GM23338 (cell line): ENCODE data around the gene CACNA1B. TPM values are rescaled to one million over a fixed set of nuclear protein-coding genes. Genes with fewer than 3 reads are reported as not detected.

ENCODE experiments used
- ATAC-seq: fragments of 200-7000 bp; cut with Tn5 transposase; 3 replicates; pipeline ENCODE4 v1.9.1; 2020
- DNase-seq: peaks from one replicate; pipeline ENCODE4 v3.0.0-alpha.2; 2015; ENCODE audit warnings: low spot score
- H2AFZ ChIP-seq: fragments of 200-600 bp; sonication (generic); 2 replicates; pipeline ENCODE4 v1.8.0; 2016; ENCODE audit warnings: antibody characterized with exemption, mild to moderate bottlenecking, moderate library complexity
- H3F3A ChIP-seq: fragments of 200-600 bp; sonication (generic); replicated peaks from 2 replicates; pipeline ENCODE4 v1.8.0; 2017; ENCODE audit warnings: antibody characterized with exemption, mixed run types, low read depth
- H3K27ac ChIP-seq: fragments of 200-600 bp; sonication (generic); 2 replicates; pipeline ENCODE4 v1.6.1; 2016; ENCODE audit warnings: low read depth
- H3K27me3 ChIP-seq: fragments of 200-600 bp; sonication (generic); 2 replicates; pipeline ENCODE4 v1.8.0; 2016; ENCODE audit warnings: mild to moderate bottlenecking, mixed run types, moderate library complexity; ENCODE audit not compliant: insufficient read depth
- H3K36me3 ChIP-seq: fragments of 200-600 bp; sonication (generic); 2 replicates; pipeline ENCODE4 v1.8.0; 2016; ENCODE audit warnings: mild to moderate bottlenecking; ENCODE audit not compliant: insufficient read depth
- H3K4me1 ChIP-seq: fragments of 200-600 bp; sonication (generic); 2 replicates; pipeline ENCODE4 v1.8.0; 2016; ENCODE audit warnings: mild to moderate bottlenecking, moderate library complexity; ENCODE audit not compliant: insufficient read depth
- H3K4me2 ChIP-seq: fragments of 200-600 bp; sonication (generic); 2 replicates; pipeline ENCODE4 v1.7.1; 2017; ENCODE audit warnings: mixed run types
- H3K4me3 ChIP-seq: fragments of 200-600 bp; sonication (generic); 2 replicates; pipeline ENCODE4 v1.6.1; 2016; ENCODE audit warnings: mixed run types
- H3K79me2 ChIP-seq: fragments of 200-600 bp; sonication (generic); replicated peaks from 2 replicates; pipeline ENCODE4 v1.8.0; 2017; ENCODE audit warnings: mild to moderate bottlenecking; ENCODE audit not compliant: insufficient read depth
- H3K9me2 ChIP-seq: fragments of 200-600 bp; sonication (generic); 2 replicates; pipeline ENCODE4 v1.8.0; 2017; ENCODE audit not compliant: insufficient read depth
- H4K20me1 ChIP-seq: fragments of 200-600 bp; sonication (generic); replicated peaks from 2 replicates; pipeline ENCODE4 v1.8.0; 2017; ENCODE audit warnings: mild to moderate bottlenecking; ENCODE audit not compliant: insufficient read depth
- H3K27ac Mint-ChIP-seq: 2 replicates; pipeline ENCODE4 v1.8.0; 2020; ENCODE audit warnings: inconsistent platforms, mild to moderate bottlenecking, moderate library complexity, mixed read lengths
- H3K27me3 Mint-ChIP-seq: 3 replicates; pipeline ENCODE4 v1.8.0; 2022; ENCODE audit warnings: low read depth, mild to moderate bottlenecking, moderate library complexity, mixed read lengths, inconsistent platforms; ENCODE audit not compliant: insufficient read depth, poor library complexity
- H3K36me3 Mint-ChIP-seq: 3 replicates; pipeline ENCODE4 v1.8.0; 2021; ENCODE audit warnings: low read depth, mild to moderate bottlenecking, inconsistent platforms, moderate library complexity, mixed read lengths
- H3K4me1 Mint-ChIP-seq: 3 replicates; pipeline ENCODE4 v1.8.0; 2020; ENCODE audit warnings: mild to moderate bottlenecking, inconsistent platforms, mixed read lengths
- H3K4me3 Mint-ChIP-seq: 3 replicates; pipeline ENCODE4 v1.8.0; 2021; ENCODE audit warnings: moderate library complexity, mild to moderate bottlenecking, inconsistent platforms, mixed read lengths
- H3K9me3 Mint-ChIP-seq: 3 replicates; pipeline ENCODE4 v1.8.0; 2020; ENCODE audit warnings: moderate library complexity, mild to moderate bottlenecking, inconsistent platforms, mixed read lengths
- CREB1 ChIP-seq: fragments of 250-450 bp; sonication (Bioruptor Pico); IDR thresholded peaks from 2 replicates; pipeline ENCODE4 v1.5.0; 2020; ENCODE audit warnings: low read depth, mild to moderate bottlenecking, moderate library complexity
- CTCF ChIP-seq, 2 experiments: fragments of 200-600 bp in 1 of 2; sonication (generic) in 1 of 2; conservative IDR thresholded peaks; 2 replicates each; pipeline versions ENCODE4 v1.5.1 to v1.6.1; 2016 to 2017; ENCODE audit warnings: antibody characterized with exemption in 2 of 2, low read depth in 2 of 2, mild to moderate bottlenecking in 2 of 2, moderate library complexity in 1 of 2
- ETS1 ChIP-seq: IDR thresholded peaks from 2 replicates; pipeline ENCODE4 v1.6.1; 2016; ENCODE audit warnings: antibody characterized with exemption
- EZH2 ChIP-seq: fragments of 200-600 bp; sonication (generic); IDR thresholded peaks from one replicate; pipeline ENCODE4 v1.8.0; 2017; ENCODE audit warnings: antibody characterized with exemption, mild to moderate bottlenecking, low read depth; ENCODE audit not compliant: unreplicated experiment
- EZH2phosphoT487 ChIP-seq: fragments of 200-600 bp; sonication (generic); IDR thresholded peaks from one replicate; pipeline ENCODE4 v1.8.1; 2018; ENCODE audit warnings: antibody characterized with exemption; ENCODE audit not compliant: unreplicated experiment
- JUNB ChIP-seq: IDR thresholded peaks from one replicate; pipeline ENCODE4 v1.6.1; 2016; ENCODE audit warnings: antibody characterized with exemption; ENCODE audit not compliant: unreplicated experiment
- NANOG ChIP-seq: IDR thresholded peaks from 2 replicates; pipeline ENCODE4 v1.6.1; 2016; ENCODE audit warnings: antibody characterized with exemption, borderline replicate concordance
- POLR2AphosphoS5 ChIP-seq: IDR thresholded peaks from 2 replicates; pipeline ENCODE4 v1.6.1; 2016; ENCODE audit warnings: antibody characterized with exemption, low read depth
- REST ChIP-seq: IDR thresholded peaks from one replicate; pipeline ENCODE4 v1.6.1; 2018; ENCODE audit warnings: antibody characterized with exemption; ENCODE audit not compliant: unreplicated experiment
- STAT1 ChIP-seq: IDR thresholded peaks from one replicate; pipeline ENCODE4 v1.6.1; 2016; ENCODE audit warnings: antibody characterized with exemption; ENCODE audit not compliant: unreplicated experiment
- ZNF114 ChIP-seq: fragments of 250-450 bp; sonication (Bioruptor Pico); IDR thresholded peaks from 2 replicates; pipeline ENCODE4 v1.5.0; 2020; ENCODE audit warnings: mild to moderate bottlenecking, moderate library complexity
- ZNF331 ChIP-seq: fragments of 250-450 bp; sonication (Bioruptor Pico); IDR thresholded peaks from 2 replicates; pipeline ENCODE4 v1.5.0; 2020; ENCODE audit warnings: low read depth, mild to moderate bottlenecking, moderate library complexity
- ZNF462 ChIP-seq: fragments of 250-450 bp; sonication (Bioruptor Pico); IDR thresholded peaks from 2 replicates; pipeline ENCODE4 v1.5.0; 2020; ENCODE audit warnings: mild to moderate bottlenecking, moderate library complexity
- polyA plus RNA-seq: library from polyadenylated mRNA; unstranded; fragments of >200 nt; fragmentation: Nextera tagmentation; extraction: Ambion mirVana; gene quantifications from 2 replicates; pipeline ENCODE4 v1.2.1, GENCODE V29; 2016
- total RNA-seq: library from RNA; depleted of rRNA; stranded (reverse); fragments of >200 nt; shearing (Covaris generic); gene quantifications from 2 replicates; pipeline ENCODE4 v1.2.3, GENCODE V29; 2014

CACNA1B gene
- total and polyA plus RNA-seq, 2 experiments from 2014 or later = 1.1 to 10.4 TPM

- TF ChIP-seq EZH2phosphoT487 (no peak), JUNB (no peak), NANOG (no peak), EZH2 (no peak), POLR2AphosphoS5 (no peak), CTCF (conservative IDR thresholded peaks at IDR 0.05; ENCODE audit: low read depth in 2 of 2) (no peak), ZNF462 (CRISPR knock-in tag) (no peak), ETS1 (no peak), STAT1 (no peak), ZNF114 (CRISPR knock-in tag) (no peak), REST (no peak), ZNF331 (CRISPR knock-in tag) (no peak), CREB1 (CRISPR knock-in tag) (no peak)
- no peaks in the 10 kb centered on the region for H3K36me3 ChIP-seq
- ATAC-seq (no peak), DNase-seq (no peak)
- Mint-ChIP-seq H3K4me1 (no peaks in the 10 kb centered on the region; the same call in 2 of the 3 replicates), H3K27me3 (peaks cover 13% of the 10 kb centered on the region), H3K4me3 (no peak overlapping the region), H3K9me3 (peaks cover 58% of the 10 kb centered on the region), H3K27ac (no peak overlapping the region), H3K36me3 (peaks cover 65% of the 10 kb centered on the region)
- no peaks in the 10 kb centered on the region for H3K4me1 ChIP-seq
- H4K20me1 ChIP-seq = no peaks in the 10 kb centered on the region
- H3F3A ChIP-seq = no peaks in the 10 kb centered on the region
- H3K27me3 ChIP-seq = no peaks in the 10 kb centered on the region
- H3K27ac ChIP-seq = no peak overlapping the region
- H3K79me2 ChIP-seq = no peaks in the 10 kb centered on the region
- no peak overlapping the region for H3K4me3 ChIP-seq
- no peak overlapping the region for H2AFZ ChIP-seq
- no peaks in the 10 kb centered on the region for H3K9me2 ChIP-seq
- no peak overlapping the region for H3K4me2 ChIP-seq
Measured at GRCh38 chr9:138116521-138116920, 238.9 kb downstream of the CACNA1B start.
